GM23338 (cell line): ENCODE results near the gene SLC36A1. TPM values are rescaled to one million over a fixed set of nuclear protein-coding genes. Genes with fewer than 3 reads are reported as not detected.

ENCODE experiments used
- ATAC-seq: fragments of 200-7000 bp; cut with Tn5 transposase; 3 replicates; pipeline ENCODE4 v1.9.1; 2020
- DNase-seq: peaks from one replicate; pipeline ENCODE4 v3.0.0-alpha.2; 2015; ENCODE audit warnings: low spot score
- H2AFZ ChIP-seq: fragments of 200-600 bp; sonication (generic); 2 replicates; pipeline ENCODE4 v1.8.0; 2016; ENCODE audit warnings: antibody characterized with exemption, mild to moderate bottlenecking, moderate library complexity
- H3F3A ChIP-seq: fragments of 200-600 bp; sonication (generic); replicated peaks from 2 replicates; pipeline ENCODE4 v1.8.0; 2017; ENCODE audit warnings: antibody characterized with exemption, mixed run types, low read depth
- H3K27ac ChIP-seq: fragments of 200-600 bp; sonication (generic); 2 replicates; pipeline ENCODE4 v1.6.1; 2016; ENCODE audit warnings: low read depth
- H3K27me3 ChIP-seq: fragments of 200-600 bp; sonication (generic); 2 replicates; pipeline ENCODE4 v1.8.0; 2016; ENCODE audit warnings: mild to moderate bottlenecking, mixed run types, moderate library complexity; ENCODE audit not compliant: insufficient read depth
- H3K36me3 ChIP-seq: fragments of 200-600 bp; sonication (generic); 2 replicates; pipeline ENCODE4 v1.8.0; 2016; ENCODE audit warnings: mild to moderate bottlenecking; ENCODE audit not compliant: insufficient read depth
- H3K4me1 ChIP-seq: fragments of 200-600 bp; sonication (generic); 2 replicates; pipeline ENCODE4 v1.8.0; 2016; ENCODE audit warnings: mild to moderate bottlenecking, moderate library complexity; ENCODE audit not compliant: insufficient read depth
- H3K4me2 ChIP-seq: fragments of 200-600 bp; sonication (generic); 2 replicates; pipeline ENCODE4 v1.7.1; 2017; ENCODE audit warnings: mixed run types
- H3K4me3 ChIP-seq: fragments of 200-600 bp; sonication (generic); 2 replicates; pipeline ENCODE4 v1.6.1; 2016; ENCODE audit warnings: mixed run types
- H3K79me2 ChIP-seq: fragments of 200-600 bp; sonication (generic); replicated peaks from 2 replicates; pipeline ENCODE4 v1.8.0; 2017; ENCODE audit warnings: mild to moderate bottlenecking; ENCODE audit not compliant: insufficient read depth
- H3K9me2 ChIP-seq: fragments of 200-600 bp; sonication (generic); 2 replicates; pipeline ENCODE4 v1.8.0; 2017; ENCODE audit not compliant: insufficient read depth
- H4K20me1 ChIP-seq: fragments of 200-600 bp; sonication (generic); replicated peaks from 2 replicates; pipeline ENCODE4 v1.8.0; 2017; ENCODE audit warnings: mild to moderate bottlenecking; ENCODE audit not compliant: insufficient read depth
- H3K27ac Mint-ChIP-seq: 2 replicates; pipeline ENCODE4 v1.8.0; 2020; ENCODE audit warnings: inconsistent platforms, mild to moderate bottlenecking, moderate library complexity, mixed read lengths
- H3K27me3 Mint-ChIP-seq: 3 replicates; pipeline ENCODE4 v1.8.0; 2022; ENCODE audit warnings: low read depth, mild to moderate bottlenecking, moderate library complexity, mixed read lengths, inconsistent platforms; ENCODE audit not compliant: insufficient read depth, poor library complexity
- H3K36me3 Mint-ChIP-seq: 3 replicates; pipeline ENCODE4 v1.8.0; 2021; ENCODE audit warnings: low read depth, mild to moderate bottlenecking, inconsistent platforms, moderate library complexity, mixed read lengths
- H3K4me1 Mint-ChIP-seq: 3 replicates; pipeline ENCODE4 v1.8.0; 2020; ENCODE audit warnings: mild to moderate bottlenecking, inconsistent platforms, mixed read lengths
- H3K4me3 Mint-ChIP-seq: 3 replicates; pipeline ENCODE4 v1.8.0; 2021; ENCODE audit warnings: moderate library complexity, mild to moderate bottlenecking, inconsistent platforms, mixed read lengths
- H3K9me3 Mint-ChIP-seq: 3 replicates; pipeline ENCODE4 v1.8.0; 2020; ENCODE audit warnings: moderate library complexity, mild to moderate bottlenecking, inconsistent platforms, mixed read lengths
- CREB1 ChIP-seq: fragments of 250-450 bp; sonication (Bioruptor Pico); IDR thresholded peaks from 2 replicates; pipeline ENCODE4 v1.5.0; 2020; ENCODE audit warnings: low read depth, mild to moderate bottlenecking, moderate library complexity
- CTCF ChIP-seq, 2 experiments: fragments of 200-600 bp in 1 of 2; sonication (generic) in 1 of 2; conservative IDR thresholded peaks; 2 replicates each; pipeline versions ENCODE4 v1.5.1 to v1.6.1; 2016 to 2017; ENCODE audit warnings: antibody characterized with exemption in 2 of 2, low read depth in 2 of 2, mild to moderate bottlenecking in 2 of 2, moderate library complexity in 1 of 2
- ETS1 ChIP-seq: IDR thresholded peaks from 2 replicates; pipeline ENCODE4 v1.6.1; 2016; ENCODE audit warnings: antibody characterized with exemption
- EZH2 ChIP-seq: fragments of 200-600 bp; sonication (generic); IDR thresholded peaks from one replicate; pipeline ENCODE4 v1.8.0; 2017; ENCODE audit warnings: antibody characterized with exemption, mild to moderate bottlenecking, low read depth; ENCODE audit not compliant: unreplicated experiment
- EZH2phosphoT487 ChIP-seq: fragments of 200-600 bp; sonication (generic); IDR thresholded peaks from one replicate; pipeline ENCODE4 v1.8.1; 2018; ENCODE audit warnings: antibody characterized with exemption; ENCODE audit not compliant: unreplicated experiment
- JUNB ChIP-seq: IDR thresholded peaks from one replicate; pipeline ENCODE4 v1.6.1; 2016; ENCODE audit warnings: antibody characterized with exemption; ENCODE audit not compliant: unreplicated experiment
- NANOG ChIP-seq: IDR thresholded peaks from 2 replicates; pipeline ENCODE4 v1.6.1; 2016; ENCODE audit warnings: antibody characterized with exemption, borderline replicate concordance
- POLR2AphosphoS5 ChIP-seq: IDR thresholded peaks from 2 replicates; pipeline ENCODE4 v1.6.1; 2016; ENCODE audit warnings: antibody characterized with exemption, low read depth
- REST ChIP-seq: IDR thresholded peaks from one replicate; pipeline ENCODE4 v1.6.1; 2018; ENCODE audit warnings: antibody characterized with exemption; ENCODE audit not compliant: unreplicated experiment
- STAT1 ChIP-seq: IDR thresholded peaks from one replicate; pipeline ENCODE4 v1.6.1; 2016; ENCODE audit warnings: antibody characterized with exemption; ENCODE audit not compliant: unreplicated experiment
- ZNF114 ChIP-seq: fragments of 250-450 bp; sonication (Bioruptor Pico); IDR thresholded peaks from 2 replicates; pipeline ENCODE4 v1.5.0; 2020; ENCODE audit warnings: mild to moderate bottlenecking, moderate library complexity
- ZNF331 ChIP-seq: fragments of 250-450 bp; sonication (Bioruptor Pico); IDR thresholded peaks from 2 replicates; pipeline ENCODE4 v1.5.0; 2020; ENCODE audit warnings: low read depth, mild to moderate bottlenecking, moderate library complexity
- ZNF462 ChIP-seq: fragments of 250-450 bp; sonication (Bioruptor Pico); IDR thresholded peaks from 2 replicates; pipeline ENCODE4 v1.5.0; 2020; ENCODE audit warnings: mild to moderate bottlenecking, moderate library complexity
- polyA plus RNA-seq: library from polyadenylated mRNA; unstranded; fragments of >200 nt; fragmentation: Nextera tagmentation; extraction: Ambion mirVana; gene quantifications from 2 replicates; pipeline ENCODE4 v1.2.1, GENCODE V29; 2016
- total RNA-seq: library from RNA; depleted of rRNA; stranded (reverse); fragments of >200 nt; shearing (Covaris generic); gene quantifications from 2 replicates; pipeline ENCODE4 v1.2.3, GENCODE V29; 2014

Gene SLC36A1
- total and polyA plus RNA-seq, 2 experiments from 2014 or later, result 5.2 to 10.4 TPM

- H3K4me3 ChIP-seq, result no peak overlapping the region
- H3K4me1 ChIP-seq, result no peaks in the 10 kb centered on the region
- DNase-seq, result no peak
- no peak overlapping the region for H3K27ac ChIP-seq
- no peaks in the 10 kb centered on the region for H3F3A ChIP-seq
- H3K4me2 ChIP-seq, result no peak overlapping the region
- Mint-ChIP-seq H3K27me3 (no peaks in the 10 kb centered on the region), H3K27ac (no peak overlapping the region), H3K36me3 (no peaks in the 10 kb centered on the region), H3K4me1 (no peaks in the 10 kb centered on the region), H3K4me3 (no peak overlapping the region), H3K9me3 (no peaks in the 10 kb centered on the region)
- no peaks in the 10 kb centered on the region for H3K36me3 ChIP-seq
- H2AFZ ChIP-seq, result no peak overlapping the region
- no peaks in the 10 kb centered on the region for H4K20me1 ChIP-seq
- no peak for ATAC-seq
- no peaks in the 10 kb centered on the region for H3K9me2 ChIP-seq
- H3K27me3 ChIP-seq, result no peaks in the 10 kb centered on the region
- no peaks in the 10 kb centered on the region for H3K79me2 ChIP-seq
- TF ChIP-seq POLR2AphosphoS5 (no peak), ETS1 (no peak), EZH2phosphoT487 (no peak), CTCF (conservative IDR thresholded peaks at IDR 0.05; ENCODE audit: low read depth in 2 of 2) (no peak), CREB1 (CRISPR knock-in tag) (no peak), STAT1 (no peak), NANOG (no peak), ZNF331 (no peak), ZNF462 (CRISPR knock-in tag) (no peak), JUNB (no peak), ZNF114 (CRISPR knock-in tag) (no peak), EZH2 (no peak), REST (no peak)
Measured at GRCh38 chr5:151528996-151529395, 81.6 kb downstream of the SLC36A1 start.
